ENCODE data around the gene CCDC117. TPM values are rescaled to one million over a fixed set of nuclear protein-coding genes. Genes with fewer than 3 reads are reported as not detected.

The CCDC117 gene
- total and polyA plus RNA-seq, 2 donors from 2014 or later, result 8.7 to 16.8 TPM

- FAIRE-seq (peak; percentile 3), DNase-seq (peak; percentile 77 to 86 (median 84))
- Histone ChIP-seq H3K27me3 (ENCODE audit: control insufficient read depth, insufficient read depth, low read length) (no peaks in the 10 kb centered on the region), H3K9ac (ENCODE audit: low read length in 3 of 3) (no peak overlapping the region), H3K4me3 (ENCODE audit: low read length in 3 of 3) (no peak overlapping the region), H3K9me3 (ENCODE audit: control insufficient read depth in 2 of 3, insufficient read depth in 1 of 3, low read length in 3 of 3) (no peaks in the 10 kb centered on the region), H3K36me3 (ENCODE audit: control insufficient read depth in 2 of 3, insufficient read depth in 3 of 3, low read length in 3 of 3) (no peaks in the 10 kb centered on the region), H3K4me1 (ENCODE audit: control insufficient read depth in 2 of 3, insufficient read depth in 2 of 3, low read depth in 1 of 3, low read length in 3 of 3) (peaks cover 0 to 2% (median 0%) of the 10 kb centered on the region in 3 donors), H3K27ac (ENCODE audit: low read depth in 2 of 2, low read length in 2 of 2) (no peak overlapping the region)
- intact Hi-C loops (cut with DNase I), result loop anchor here (5.0 kb wide), 1 partner anchor 227 kb away; no protein-coding TSS in a partner anchor
- peak; percentile 96 for TF ChIP-seq CTCF (IDR thresholded peaks at IDR 0.05; ENCODE audit: borderline replicate concordance, extremely low read depth, insufficient read depth)
These were observed 57.1 kb downstream of the CCDC117 start for GRCh38 chr22:28829358-28830181.

GRCh38 chr22:28830441-28830840 lies 57.9 kb downstream of the CCDC117 start:
- Histone ChIP-seq H3K36me3 (ENCODE audit: control insufficient read depth in 2 of 3, insufficient read depth in 3 of 3, low read length in 3 of 3) (no peaks in the 10 kb centered on the region), H3K4me3 (ENCODE audit: low read length in 3 of 3) (no peak overlapping the region), H3K9me3 (ENCODE audit: control insufficient read depth in 2 of 3, insufficient read depth in 1 of 3, low read length in 3 of 3) (no peaks in the 10 kb centered on the region), H3K4me1 (ENCODE audit: control insufficient read depth in 2 of 3, insufficient read depth in 2 of 3, low read depth in 1 of 3, low read length in 3 of 3) (peaks cover 0 to 2% (median 0%) of the 10 kb centered on the region in 3 donors), H3K9ac (ENCODE audit: low read length in 3 of 3) (no peak overlapping the region), H3K27me3 (ENCODE audit: control insufficient read depth, insufficient read depth, low read length) (no peaks in the 10 kb centered on the region), H3K27ac (ENCODE audit: low read depth in 2 of 2, low read length in 2 of 2) (no peak overlapping the region)
- FAIRE-seq (no peak), DNase-seq (no peak)
- intact Hi-C loops (cut with DNase I), result no loop called here
- no peak for TF ChIP-seq CTCF (IDR thresholded peaks at IDR 0.05; ENCODE audit: borderline replicate concordance, extremely low read depth, insufficient read depth)

- FAIRE-seq, result no peak
These were observed 58.9 kb downstream of the CCDC117 start for GRCh38 chr22:28831140-28832072.

More at GRCh38 chr22:28831140-28832072, 58.9 kb downstream of the CCDC117 start:
- no peak overlapping the region for H3K4me3 ChIP-seq (ENCODE audit: low read length in 3 of 3)
- no peaks in the 10 kb centered on the region for H3K27me3 ChIP-seq (ENCODE audit: control insufficient read depth, insufficient read depth, low read length)
- H3K36me3 ChIP-seq (ENCODE audit: control insufficient read depth in 2 of 3, insufficient read depth in 3 of 3, low read length in 3 of 3), result no peaks in the 10 kb centered on the region
- H3K4me1 ChIP-seq (ENCODE audit: control insufficient read depth in 2 of 3, insufficient read depth in 2 of 3, low read depth in 1 of 3, low read length in 3 of 3), result peaks cover 0 to 2% (median 0%) of the 10 kb centered on the region in 3 donors
- H3K27ac ChIP-seq (ENCODE audit: low read depth in 2 of 2, low read length in 2 of 2), result no peak overlapping the region
- no peaks in the 10 kb centered on the region for H3K9me3 ChIP-seq (ENCODE audit: control insufficient read depth in 2 of 3, insufficient read depth in 1 of 3, low read length in 3 of 3)
- no peak overlapping the region for H3K9ac ChIP-seq (ENCODE audit: low read length in 3 of 3)
- no peak for TF ChIP-seq CTCF (IDR thresholded peaks at IDR 0.05; ENCODE audit: borderline replicate concordance, extremely low read depth, insufficient read depth)
- peak in 1 of 5 donors; percentile 8 for DNase-seq
- intact Hi-C loops (cut with DNase I), result no loop called here
